Measurements from ENCODE around the gene GALNT10.

The GALNT10 gene

GRCh38 chr5:154451957-154452356 lies 261.4 kb downstream of the GALNT10 start:
- ChIA-PET CTCF (interaction anchor here (1.1 to 7.8 kb wide), 3 partner anchors 10 to 262 kb away, joined by 3 to 38 read pairs (median 14); partner anchors contain the start of gene GALNT10), POLR2A (no interaction called here)
- TF ChIP-seq CTCF (IDR thresholded peaks at IDR 0.05; ENCODE audit: control extremely low read depth, extremely low read depth, low read depth, missing control alignments) = no peak
- DNase-seq (ENCODE audit: extremely low spot score) = no peak

GRCh38 chr5:154455585-154455984 lies 265.1 kb downstream of the GALNT10 start:
- CTCF ChIA-PET = interaction anchor here (4.3 kb wide), 1 partner anchor 12 kb away, joined by 25 read pairs; no protein-coding TSS in a partner anchor
- no peak for TF ChIP-seq CTCF (IDR thresholded peaks at IDR 0.05; ENCODE audit: control extremely low read depth, extremely low read depth, low read depth, missing control alignments)
- POLR2A ChIA-PET = no interaction called here
- no peak for DNase-seq (ENCODE audit: extremely low spot score)

- CTCF ChIA-PET = interaction anchor here (1.2 to 4.3 kb wide), 2 partner anchors 11 to 384 kb away, joined by 3 to 25 read pairs; no protein-coding TSS in a partner anchor
- TF ChIP-seq CTCF (IDR thresholded peaks at IDR 0.05; ENCODE audit: control extremely low read depth, extremely low read depth, low read depth, missing control alignments) = no peak
- POLR2A ChIA-PET = no interaction called here
- no peak for DNase-seq (ENCODE audit: extremely low spot score)
These were observed 266.0 kb downstream of the GALNT10 start for GRCh38 chr5:154456540-154456939.

GRCh38 chr5:154459015-154459414 lies 268.5 kb downstream of the GALNT10 start:
- no peak for TF ChIP-seq CTCF (IDR thresholded peaks at IDR 0.05; ENCODE audit: control extremely low read depth, extremely low read depth, low read depth, missing control alignments)
- no peak for DNase-seq (ENCODE audit: extremely low spot score)
- CTCF ChIA-PET = interaction anchor here (1.6 to 4.3 kb wide), 2 partner anchors 8 to 151 kb away, joined by 4 to 25 read pairs; no protein-coding TSS in a partner anchor
- POLR2A ChIA-PET = no interaction called here

DNA sequence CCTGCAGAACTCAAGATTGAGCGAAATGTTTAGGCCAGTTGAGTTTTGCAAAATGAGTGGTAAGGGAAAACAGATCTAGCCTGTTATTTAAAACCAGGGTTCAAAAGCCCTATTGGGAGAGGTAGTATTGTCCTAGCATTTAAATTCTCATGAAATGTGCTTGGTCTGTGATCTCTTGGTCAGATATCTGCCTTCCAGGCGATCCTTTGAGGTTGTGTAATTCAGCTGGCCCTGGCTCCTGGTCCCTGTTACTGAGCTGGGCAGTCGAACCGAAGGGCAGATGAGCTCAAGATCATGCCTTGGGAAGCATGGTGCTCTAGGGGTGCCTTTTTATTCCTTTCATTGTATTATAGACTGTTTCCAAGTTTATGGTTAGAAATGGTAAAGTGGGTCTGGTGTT lies 269.6 kb downstream of the GALNT10 start:
- POLR2A ChIA-PET = no interaction called here
- DNase-seq (ENCODE audit: extremely low spot score) = no peak
- TF ChIP-seq CTCF (IDR thresholded peaks at IDR 0.05; ENCODE audit: control extremely low read depth, extremely low read depth, low read depth, missing control alignments) = no peak
- CTCF ChIA-PET = interaction anchor here (1.3 to 5.3 kb wide), 2 partner anchors 10 to 151 kb away, joined by 4 to 38 read pairs; no protein-coding TSS in a partner anchor

DNA sequence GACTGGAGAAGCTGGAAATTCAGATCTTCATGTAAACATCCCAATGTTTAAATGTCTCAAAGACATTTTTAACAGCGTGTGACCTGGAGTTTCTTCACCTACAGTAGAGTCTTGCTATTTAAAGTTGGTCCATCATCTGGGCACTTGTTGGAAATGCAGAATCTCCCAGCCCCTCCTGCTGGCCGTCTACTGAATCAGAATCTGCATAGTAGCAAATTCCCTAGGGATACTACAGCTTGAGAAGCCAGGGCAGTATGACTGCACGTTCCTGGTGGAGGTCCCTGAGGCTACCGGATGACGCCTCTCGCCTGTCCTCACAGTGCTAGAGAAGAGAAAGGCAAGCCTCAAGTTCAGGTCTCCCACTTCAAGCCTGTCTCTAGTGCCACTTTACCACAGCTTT lies 271.0 kb downstream of the GALNT10 start:
- TF ChIP-seq CTCF (IDR thresholded peaks at IDR 0.05; ENCODE audit: control extremely low read depth, extremely low read depth, low read depth, missing control alignments) = peak; percentile 20
- no peak for DNase-seq (ENCODE audit: extremely low spot score)
- POLR2A ChIA-PET = no interaction called here
- CTCF ChIA-PET = interaction anchor here (0.9 to 11.7 kb wide), 10 partner anchors 9 to 393 kb away, joined by 3 to 165 read pairs (median 4); no protein-coding TSS in a partner anchor
